Pancreas (tissue), 10 donors: ENCODE measurements around the gene NR1H4. TPM values are rescaled to one million over a fixed set of nuclear protein-coding genes. Genes with fewer than 3 reads are reported as not detected.

Source experiments
- ATAC-seq, 4 donors: fragments of 200-7000 bp; cut with Tn5 transposase; one replicate each; pipeline versions ENCODE4 v1.8.0 to v1.9.1; 2020; ENCODE audit warnings: mild to moderate bottlenecking in 4 of 4, moderate library complexity in 4 of 4
- DNase-seq, 6 donors: peaks; one replicate each; pipeline ENCODE4 v3.0.0-alpha.2; 2020
- FAIRE-seq: peaks from 2 replicates; lab custom pipeline; 2012; peaks lifted over from hg19 to GRCh38; lab: Jason Lieb, UNC
- H3K27ac ChIP-seq, 4 donors: fragments of 200-600 bp; sonication (generic); 1 replicate in 3 of 4; 2 replicates in 1 of 4; pipeline versions ENCODE4 v1.5.0 to v1.8.0; 2020
- H3K27me3 ChIP-seq, 4 donors: fragments of 200-600 bp; one replicate each; pipeline ENCODE4 v1.8.0; 2021
- H3K36me3 ChIP-seq, 3 donors: fragments of 200-600 bp; sonication (generic) in 1 of 3; one replicate each; pipeline versions ENCODE4 v1.5.0 to v1.8.0; 2020 to 2021
- H3K4me1 ChIP-seq, 3 donors: fragments of 200-600 bp; one replicate each; pipeline ENCODE4 v1.8.0; 2021
- H3K4me3 ChIP-seq, 4 donors: fragments of 200-600 bp; sonication (generic) in 2 of 4; one replicate each; pipeline versions ENCODE4 v1.5.0 to v1.8.0; 2020 to 2021
- H3K9me3 ChIP-seq, 4 donors: fragments of 200-600 bp; one replicate each; pipeline ENCODE4 v1.8.0; 2021
- CTCF ChIP-seq, 4 donors: fragments of 200-600 bp; sonication (generic) in 3 of 4; IDR thresholded peaks; one replicate each; pipeline versions ENCODE4 v1.5.0 to v1.8.0; 2021; ENCODE audit warnings: antibody characterized with exemption in 4 of 4
- WGBS, 2 donors: extraction: QIAGEN DNeasy Blood & Tissue Kit; methylation state at CpG; one replicate each; pipeline ENCODE4 v1.1.7; 2013; 5-methylcytosine and 5-hydroxymethylcytosine counted together
- intact Hi-C, 3 donors: fragments of 100-400 bp; cut with DNase I; formaldehyde crosslinking; loops; one replicate each; pipeline versions ENCODE4 v1.11.1 to v1.14.2; 2022
- polyA plus RNA-seq, 2 donors: library from polyadenylated mRNA; stranded (reverse); fragments of 200-250 nt; gene quantifications; one replicate each; pipeline ENCODE4 v1.2.3, GENCODE V29; 2013
- total RNA-seq, 6 donors: library from RNA; stranded (reverse); fragmentation: NEBNext Ultra II Directional in 4 of 6; extraction: Animal tissue kit (Norgen Biotek cat#: 25700) in 4 of 6; gene quantifications; one replicate each; pipeline versions ENCODE4 v1.2.1 to v1.2.4, GENCODE V29; 2021 to 2023
- donor health status: healthy with polysubstance abuse.
- donor health status: DM: no; HTN: no; CAD: no; lungs with moderate emphysema.
- donor health status: DM: no; HTN: no; CAD: no.
- donor health status: control.
- donor health status: control.
- donor health status: Bipolar disorder and iron deficiency.
- donor health status: DM: yes; HTN: yes; CAD: no.
- donor health status: DM: no; HTN: no; CAD: no.
- donor health status: DM: no; HTN: no; CAD: no.
- donor health status: DM: yes; HTN: yes; CAD: no.

The NR1H4 gene
- total and polyA plus RNA-seq, 8 donors, result 1.1 to 9.2 (median 2.8) TPM

DNA sequence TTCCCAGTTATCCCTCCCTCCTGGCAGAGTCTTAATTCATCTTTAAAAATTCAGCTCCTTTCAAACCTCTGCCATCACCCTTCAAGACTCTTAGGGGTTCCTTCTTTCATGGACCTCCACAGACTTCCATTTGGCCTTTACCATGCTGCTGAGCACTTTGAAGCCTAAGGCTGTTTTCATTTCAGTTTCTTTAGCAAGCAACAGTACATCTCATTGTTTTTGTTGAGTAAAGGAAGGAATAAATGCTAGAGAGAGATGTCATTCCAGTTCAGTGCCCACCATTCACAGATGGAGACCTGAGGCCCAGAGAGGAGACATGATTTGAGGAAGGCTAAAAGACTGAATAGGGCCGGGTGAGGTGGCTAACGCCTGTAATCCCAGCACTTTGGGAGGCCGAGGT lies 98.5 kb downstream of the NR1H4 start:
- TF ChIP-seq CTCF (IDR thresholded peaks at IDR 0.05), result no peak
- no peak for ATAC-seq
- peaks cover 0 to 9% (median 5%) of the 10 kb centered on the region in 3 donors for H3K4me1 ChIP-seq
- H3K27ac ChIP-seq, result no peak overlapping the region
- peaks cover 0 to 4% (median 0%) of the 10 kb centered on the region in 4 donors for H3K27me3 ChIP-seq
- DNase-seq, result no peak
- H3K9me3 ChIP-seq, result no peaks in the 10 kb centered on the region
- WGBS, 2 donors, result 97% methylated on average over 3 of the region's 3 CpGs
- H3K36me3 ChIP-seq, result no peaks in the 10 kb centered on the region
- no peak overlapping the region for H3K4me3 ChIP-seq
- FAIRE-seq, result no peak
- intact Hi-C loops, result no loop called here

DNA sequence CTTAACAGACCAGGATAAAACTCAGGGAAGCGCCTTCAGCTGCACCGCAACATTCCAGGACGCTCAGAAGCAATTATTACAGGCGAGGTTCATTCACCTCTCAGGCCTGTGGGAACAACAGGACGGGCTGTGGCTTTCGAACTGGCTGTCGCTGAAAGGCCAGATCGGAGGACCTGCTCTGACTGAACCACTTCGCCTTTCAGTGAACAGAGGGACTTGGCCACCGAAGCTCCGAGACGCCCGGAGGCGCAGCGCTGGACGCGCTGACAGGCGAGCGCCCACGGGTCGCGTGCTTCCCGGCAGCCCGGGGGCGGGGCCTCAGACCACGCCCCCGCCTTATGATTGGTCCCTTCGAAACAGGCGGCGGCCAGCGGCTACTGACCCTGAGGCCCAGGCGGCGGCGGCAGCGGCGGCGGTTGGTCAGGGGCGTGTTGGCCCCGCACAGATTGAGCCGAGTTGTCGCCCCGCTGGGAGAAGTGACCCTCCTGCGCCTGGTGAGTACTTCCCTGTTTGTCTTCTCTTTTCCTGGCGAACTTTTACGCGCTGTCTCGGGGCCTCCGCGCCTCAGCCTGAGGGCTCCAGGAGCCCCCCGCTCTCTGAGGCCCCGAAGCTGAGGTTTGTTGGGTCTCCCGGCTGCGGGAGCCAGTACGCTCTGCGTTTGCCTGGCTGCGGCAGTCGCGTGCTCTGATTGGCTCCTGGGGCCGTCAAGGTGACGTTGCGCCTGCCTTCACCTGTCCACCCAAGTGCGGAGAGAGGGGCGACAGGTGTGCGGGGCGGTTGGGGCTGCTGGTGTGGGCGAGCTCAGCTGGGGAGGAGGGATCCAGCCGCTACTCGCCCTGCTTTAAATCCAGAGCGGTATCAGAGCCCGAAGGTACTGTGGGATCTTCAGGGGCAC lies 99.9 kb downstream of the NR1H4 start, which contains the start of gene GAS2L3:
Gene GAS2L3, plus strand, starts transcription at position 393 of the 895 bp plus-strand sequence. CDS start 21,221 bp downstream, outside the sequence.
- TF ChIP-seq CTCF (IDR thresholded peaks at IDR 0.05), result no peak
- Histone ChIP-seq H3K9me3 (no peaks in the 10 kb centered on the region), H3K4me3 (peak within 1 kb of the TSS; percentile 64 to 77 (median 70)), H3K27me3 (peaks cover 0 to 4% (median 0%) of the 10 kb centered on the region in 4 donors), H3K4me1 (peaks cover 0 to 9% (median 5%) of the 10 kb centered on the region in 3 donors), H3K27ac (peak within 1 kb of the TSS in 2 of 4 donors; percentile 69 to 71), H3K36me3 (no peaks in the 10 kb centered on the region)
- ATAC-seq (peak; percentile 98 to 99 (median 99)), FAIRE-seq (no peak), DNase-seq (peak; percentile 84 to 95 (median 90))
- WGBS, 2 donors, result 1% methylated on average over 52 to 70 of the region's 70 CpGs
- intact Hi-C loops, result no loop called here

DNA sequence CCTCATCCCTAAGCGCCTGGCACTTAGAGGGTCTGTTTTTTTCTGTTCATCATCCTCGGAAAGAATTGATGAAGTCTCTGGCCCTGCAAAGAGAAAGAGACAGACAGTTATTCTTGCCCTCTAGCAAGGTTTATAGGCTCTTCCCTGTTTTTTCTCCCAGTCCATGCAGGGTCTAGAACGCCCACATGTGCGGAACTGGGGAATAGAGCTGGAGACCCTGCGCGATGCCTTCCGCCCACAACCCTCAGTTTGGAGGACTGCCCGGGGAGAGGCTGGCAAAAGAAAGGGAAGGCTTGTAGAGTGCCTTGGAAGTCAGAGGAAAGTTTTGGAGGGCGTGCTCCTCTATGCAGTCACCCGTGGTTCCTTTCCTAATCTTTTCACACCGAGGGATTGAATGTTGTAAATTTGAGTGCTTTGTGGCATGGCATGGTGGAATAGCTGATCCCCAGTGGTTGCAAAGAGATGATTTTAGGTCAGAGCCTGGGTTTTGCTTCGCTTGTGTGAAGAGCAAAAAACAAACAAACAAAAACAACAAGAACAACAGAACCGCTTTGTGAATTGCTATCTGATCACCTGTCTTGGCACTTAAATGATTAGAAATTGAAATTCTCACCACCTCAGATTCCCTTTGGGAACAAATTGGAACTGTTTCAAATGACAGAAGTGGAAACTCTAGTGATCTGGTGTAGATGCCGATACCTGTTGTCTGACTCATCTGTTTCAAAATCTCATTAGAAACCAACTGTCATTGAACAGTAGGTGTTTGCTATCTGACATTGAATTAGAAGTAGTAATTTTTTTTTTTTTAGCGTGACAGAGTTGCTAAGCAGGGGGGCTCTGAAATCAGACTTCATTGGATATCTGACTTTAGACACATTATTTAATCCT lies 100.8 kb downstream of the NR1H4 start:
- Histone ChIP-seq H3K27ac (peak overlapping the region in 2 of 4 donors; percentile 69 to 71), H3K9me3 (no peaks in the 10 kb centered on the region), H3K36me3 (no peaks in the 10 kb centered on the region), H3K4me1 (peaks cover 0 to 9% (median 5%) of the 10 kb centered on the region in 3 donors), H3K4me3 (peak overlapping the region; percentile 64 to 77 (median 70)), H3K27me3 (peaks cover 0 to 4% (median 0%) of the 10 kb centered on the region in 4 donors)
- no peak for TF ChIP-seq CTCF (IDR thresholded peaks at IDR 0.05)
- ATAC-seq (peak; percentile 17 to 43 (median 24)), FAIRE-seq (no peak), DNase-seq (no peak)
- WGBS, 2 donors, result 5 to 6% methylated on average over 15 of the region's 15 CpGs
- intact Hi-C loops, result no loop called here

- Histone ChIP-seq H3K4me3 (no peak overlapping the region), H3K36me3 (no peaks in the 10 kb centered on the region), H3K27me3 (peaks cover 0 to 4% (median 0%) of the 10 kb centered on the region in 4 donors), H3K4me1 (peaks cover 0 to 9% (median 5%) of the 10 kb centered on the region in 3 donors), H3K9me3 (no peaks in the 10 kb centered on the region), H3K27ac (no peak overlapping the region)
- FAIRE-seq (peak; percentile 87), DNase-seq (no peak), ATAC-seq (no peak)
- no peak for TF ChIP-seq CTCF (IDR thresholded peaks at IDR 0.05)
- intact Hi-C loops, result no loop called here
- 70 to 81% methylated on average over 3 of the region's 3 CpGs for WGBS, 2 donors
Observed at GRCh38 chr12:100576331-100577036, 102.8 kb downstream of the NR1H4 start.
